Rectal smooth muscle tissue (tissue), 1 donor: ENCODE results near the gene PHF23.

Experiments used
- H3K27ac ChIP-seq: one replicate; pipeline ENCODE4 v1.7.0; 2013; ENCODE audit warnings: low read depth, low read length, inconsistent platforms
- H3K27me3 ChIP-seq: one replicate; pipeline ENCODE4 v1.7.0; 2013; ENCODE audit warnings: low read length; ENCODE audit not compliant: control insufficient read depth, insufficient read depth
- H3K36me3 ChIP-seq: one replicate; pipeline ENCODE4 v1.7.0; 2013; ENCODE audit warnings: low read length; ENCODE audit not compliant: control insufficient read depth, insufficient read depth
- H3K4me1 ChIP-seq: one replicate; pipeline ENCODE4 v1.7.0; 2013; ENCODE audit warnings: low read length; ENCODE audit not compliant: control insufficient read depth, insufficient read depth
- H3K4me3 ChIP-seq: one replicate; pipeline ENCODE4 v1.7.0; 2013; ENCODE audit warnings: low read length
- H3K9ac ChIP-seq: one replicate; pipeline ENCODE4 v1.7.0; 2013; ENCODE audit warnings: low read length

The PHF23 gene

GRCh38 chr17:7191571-7192270, 47.5 kb downstream of the PHF23 start:
- Histone ChIP-seq H3K27ac (no peak overlapping the region), H3K36me3 (peaks cover 15% of the 10 kb centered on the region), H3K27me3 (no peaks in the 10 kb centered on the region)

GRCh38 chr17:7191069-7191468, 48.2 kb downstream of the PHF23 start:
- Histone ChIP-seq H3K9ac (no peak overlapping the region), H3K36me3 (peaks cover 15% of the 10 kb centered on the region), H3K4me1 (no peaks in the 10 kb centered on the region), H3K4me3 (no peak overlapping the region), H3K27me3 (no peaks in the 10 kb centered on the region), H3K27ac (no peak overlapping the region)

More at GRCh38 chr17:7191571-7192270, 47.5 kb downstream of the PHF23 start:
- Histone ChIP-seq H3K4me1 (no peaks in the 10 kb centered on the region), H3K9ac (no peak overlapping the region), H3K4me3 (no peak overlapping the region)

- no peaks in the 10 kb centered on the region for H3K4me1 ChIP-seq
- H3K9ac ChIP-seq, result no peak overlapping the region
- peaks cover 9% of the 10 kb centered on the region for H3K36me3 ChIP-seq
- no peak overlapping the region for H3K4me3 ChIP-seq
- no peaks in the 10 kb centered on the region for H3K27me3 ChIP-seq
- no peak overlapping the region for H3K27ac ChIP-seq
These were observed 48.9 kb downstream of the PHF23 start for GRCh38 chr17:7190276-7190917.

GRCh38 chr17:7186241-7186640, 53.0 kb downstream of the PHF23 start:
- Histone ChIP-seq H3K27ac (no peak overlapping the region), H3K9ac (no peak overlapping the region), H3K27me3 (no peaks in the 10 kb centered on the region), H3K36me3 (no peaks in the 10 kb centered on the region), H3K4me1 (no peaks in the 10 kb centered on the region), H3K4me3 (no peak overlapping the region)
